ENCODE data around the gene FTCDNL1. TPM values are rescaled to one million over a fixed set of nuclear protein-coding genes. Genes with fewer than 3 reads are reported as not detected.

FTCDNL1 gene
- total RNA-seq, 1 donor from 2014 or later: 0.45 TPM

DNA sequence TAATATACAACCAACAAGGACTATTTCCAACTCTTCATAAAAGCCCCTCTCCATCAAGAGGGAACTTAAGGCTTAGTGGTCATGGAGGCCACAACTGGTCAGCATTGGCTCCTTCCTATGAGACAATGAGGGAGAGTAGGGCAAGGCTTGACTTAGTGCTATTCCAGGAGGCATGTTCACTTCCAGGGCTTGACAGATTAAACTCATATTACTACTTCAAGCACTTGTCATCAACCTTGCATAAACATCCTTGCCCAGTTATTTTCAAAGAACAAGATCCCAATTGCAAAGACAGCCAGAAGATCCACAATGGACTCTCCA is 133.4 kb downstream of the FTCDNL1 start:
- Mint-ChIP-seq H3K27me3 (ENCODE audit: low read depth, unreplicated experiment) (no peaks in the 10 kb centered on the region), H3K9me3 (ENCODE audit: unreplicated experiment) (no peaks in the 10 kb centered on the region), H3K4me1 (ENCODE audit: low read depth, unreplicated experiment) (peaks cover 11% of the 10 kb centered on the region), H3K36me3 (ENCODE audit: low read depth, unreplicated experiment) (no peaks in the 10 kb centered on the region), H3K4me3 (ENCODE audit: unreplicated experiment) (no peak overlapping the region), H3K27ac (ENCODE audit: unreplicated experiment) (no peak overlapping the region)
- Histone ChIP-seq H3K4me3 (ENCODE audit: insufficient read depth, low read depth, low read length) (no peak overlapping the region), H3K79me2 (ENCODE audit: insufficient read depth, low read length) (no peaks in the 10 kb centered on the region), H4K20me1 (ENCODE audit: insufficient read depth, low read length) (no peaks in the 10 kb centered on the region), H3K27me3 (ENCODE audit: insufficient read depth, low read length) (no peaks in the 10 kb centered on the region), H2AFZ (ENCODE audit: low read depth, low read length) (no peak overlapping the region), H3K36me3 (ENCODE audit: insufficient read depth, low read length) (no peaks in the 10 kb centered on the region), H3K4me2 (ENCODE audit: low read length) (no peak overlapping the region), H3K27ac (ENCODE audit: low read depth, low read length) (no peak overlapping the region), H3K9me3 (ENCODE audit: insufficient read depth, low read depth, low read length) (no peaks in the 10 kb centered on the region), H3K4me1 (ENCODE audit: insufficient read depth, low read length) (no peaks in the 10 kb centered on the region), H3K9ac (ENCODE audit: low read length) (no peak overlapping the region)
- FAIRE-seq (no peak), DNase-seq (ENCODE audit: low read depth) (no peak)
- TF ChIP-seq EZH2 (IDR thresholded peaks at IDR 0.05; ENCODE audit: insufficient read depth, low read length): no peak
- TF ChIP-seq, protein P1, sequence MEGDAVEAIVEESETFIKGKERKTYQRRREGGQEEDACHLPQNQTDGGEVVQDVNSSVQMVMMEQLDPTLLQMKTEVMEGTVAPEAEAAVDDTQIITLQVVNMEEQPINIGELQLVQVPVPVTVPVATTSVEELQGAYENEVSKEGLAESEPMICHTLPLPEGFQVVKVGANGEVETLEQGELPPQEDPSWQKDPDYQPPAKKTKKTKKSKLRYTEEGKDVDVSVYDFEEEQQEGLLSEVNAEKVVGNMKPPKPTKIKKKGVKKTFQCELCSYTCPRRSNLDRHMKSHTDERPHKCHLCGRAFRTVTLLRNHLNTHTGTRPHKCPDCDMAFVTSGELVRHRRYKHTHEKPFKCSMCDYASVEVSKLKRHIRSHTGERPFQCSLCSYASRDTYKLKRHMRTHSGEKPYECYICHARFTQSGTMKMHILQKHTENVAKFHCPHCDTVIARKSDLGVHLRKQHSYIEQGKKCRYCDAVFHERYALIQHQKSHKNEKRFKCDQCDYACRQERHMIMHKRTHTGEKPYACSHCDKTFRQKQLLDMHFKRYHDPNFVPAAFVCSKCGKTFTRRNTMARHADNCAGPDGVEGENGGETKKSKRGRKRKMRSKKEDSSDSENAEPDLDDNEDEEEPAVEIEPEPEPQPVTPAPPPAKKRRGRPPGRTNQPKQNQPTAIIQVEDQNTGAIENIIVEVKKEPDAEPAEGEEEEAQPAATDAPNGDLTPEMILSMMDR (IDR thresholded peaks at IDR 0.05; ENCODE audit: insufficient read depth, low read depth, low read length): no peak

DNA sequence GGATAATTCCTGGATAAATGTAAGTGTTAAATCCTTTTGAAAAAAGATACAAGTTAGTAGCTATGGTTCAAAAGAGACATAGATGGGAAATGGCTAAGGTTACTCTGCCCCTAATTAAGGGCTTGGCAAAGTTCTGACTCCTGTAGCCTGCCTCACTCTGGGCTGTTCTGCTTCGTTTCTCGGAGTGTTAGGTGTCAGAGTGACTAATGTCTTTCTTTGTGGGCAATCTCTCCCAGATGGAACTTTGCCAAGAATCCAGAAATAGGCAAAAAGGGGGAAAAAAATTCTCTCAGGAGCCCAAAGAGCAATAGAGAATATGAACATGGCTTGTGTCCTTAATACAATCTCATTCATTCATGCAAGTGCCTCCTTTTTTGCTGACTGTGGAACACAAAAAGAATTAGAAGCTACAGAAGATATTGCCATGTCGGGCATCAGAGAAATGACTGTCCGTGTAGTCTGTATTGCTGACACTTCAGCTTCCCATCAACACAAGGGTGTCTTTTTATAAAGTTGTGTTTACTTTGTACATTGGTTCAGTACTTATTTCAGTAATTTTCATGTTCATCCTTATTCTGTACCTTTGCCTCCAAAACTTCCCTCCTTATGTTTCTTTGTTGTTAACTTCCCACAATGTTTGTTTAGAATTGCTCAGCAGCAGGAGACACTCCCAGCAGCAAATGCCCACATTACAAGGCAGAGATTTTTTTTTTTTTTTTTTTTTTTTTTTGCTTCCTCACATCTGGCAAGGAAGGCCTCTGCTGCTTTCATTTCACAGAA is 134.0 kb downstream of the FTCDNL1 start:
- Mint-ChIP-seq H3K36me3 (ENCODE audit: low read depth, unreplicated experiment) (no peaks in the 10 kb centered on the region), H3K9me3 (ENCODE audit: unreplicated experiment) (no peaks in the 10 kb centered on the region), H3K27ac (ENCODE audit: unreplicated experiment) (peak overlapping the region; percentile 43), H3K4me1 (ENCODE audit: low read depth, unreplicated experiment) (peaks cover 11% of the 10 kb centered on the region), H3K4me3 (ENCODE audit: unreplicated experiment) (no peak overlapping the region), H3K27me3 (ENCODE audit: low read depth, unreplicated experiment) (no peaks in the 10 kb centered on the region)
- Histone ChIP-seq H3K9ac (ENCODE audit: low read length) (no peak overlapping the region), H2AFZ (ENCODE audit: low read depth, low read length) (no peak overlapping the region), H3K36me3 (ENCODE audit: insufficient read depth, low read length) (no peaks in the 10 kb centered on the region), H3K4me3 (ENCODE audit: insufficient read depth, low read depth, low read length) (no peak overlapping the region), H4K20me1 (ENCODE audit: insufficient read depth, low read length) (no peaks in the 10 kb centered on the region), H3K79me2 (ENCODE audit: insufficient read depth, low read length) (no peaks in the 10 kb centered on the region), H3K27me3 (ENCODE audit: insufficient read depth, low read length) (no peaks in the 10 kb centered on the region), H3K4me1 (ENCODE audit: insufficient read depth, low read length) (no peaks in the 10 kb centered on the region), H3K27ac (ENCODE audit: low read depth, low read length) (no peak overlapping the region), H3K4me2 (ENCODE audit: low read length) (no peak overlapping the region), H3K9me3 (ENCODE audit: insufficient read depth, low read depth, low read length) (no peaks in the 10 kb centered on the region)
- FAIRE-seq (no peak), DNase-seq (ENCODE audit: low read depth) (no peak)
- TF ChIP-seq, protein P1 (IDR thresholded peaks at IDR 0.05; ENCODE audit: insufficient read depth, low read depth, low read length): no peak
- TF ChIP-seq EZH2 (IDR thresholded peaks at IDR 0.05; ENCODE audit: insufficient read depth, low read length): no peak

DNA sequence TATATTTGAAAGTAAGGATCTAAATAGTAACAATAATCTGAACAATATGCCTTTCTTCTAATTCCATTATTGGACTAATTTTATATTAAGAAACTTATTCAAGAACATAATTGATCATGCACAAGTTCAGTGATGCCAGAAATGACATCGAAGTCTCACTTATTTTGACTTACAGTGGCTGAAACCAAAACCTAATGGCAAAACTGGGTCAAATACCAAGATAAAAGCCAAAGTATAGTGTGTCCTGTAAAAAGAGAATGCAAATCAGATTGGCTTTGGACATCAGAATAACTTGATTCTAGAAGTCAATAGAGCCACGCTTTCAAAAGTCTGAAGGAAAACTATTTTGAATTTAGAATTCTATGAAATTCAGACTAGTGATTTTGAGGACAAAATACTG is 137.2 kb downstream of the FTCDNL1 start:
- Mint-ChIP-seq H3K27ac (ENCODE audit: unreplicated experiment) (no peak overlapping the region), H3K27me3 (ENCODE audit: low read depth, unreplicated experiment) (no peaks in the 10 kb centered on the region), H3K4me3 (ENCODE audit: unreplicated experiment) (no peak overlapping the region), H3K9me3 (ENCODE audit: unreplicated experiment) (peaks cover 2% of the 10 kb centered on the region), H3K36me3 (ENCODE audit: low read depth, unreplicated experiment) (no peaks in the 10 kb centered on the region), H3K4me1 (ENCODE audit: low read depth, unreplicated experiment) (peaks cover 19% of the 10 kb centered on the region)
- no peaks in the 10 kb centered on the region for H3K9me3 ChIP-seq (ENCODE audit: insufficient read depth, low read depth, low read length)
- no peaks in the 10 kb centered on the region for H3K4me1 ChIP-seq (ENCODE audit: insufficient read depth, low read length)
- TF ChIP-seq, protein P1 (IDR thresholded peaks at IDR 0.05; ENCODE audit: insufficient read depth, low read depth, low read length): no peak
- no peak for TF ChIP-seq EZH2 (IDR thresholded peaks at IDR 0.05; ENCODE audit: insufficient read depth, low read length)
- FAIRE-seq: no peak
- no peak for DNase-seq (ENCODE audit: low read depth)
- H3K9ac ChIP-seq (ENCODE audit: low read length): no peak overlapping the region
- no peak overlapping the region for H2AFZ ChIP-seq (ENCODE audit: low read depth, low read length)
- H3K4me2 ChIP-seq (ENCODE audit: low read length): no peak overlapping the region
- no peaks in the 10 kb centered on the region for H3K27me3 ChIP-seq (ENCODE audit: insufficient read depth, low read length)
- H3K79me2 ChIP-seq (ENCODE audit: insufficient read depth, low read length): no peaks in the 10 kb centered on the region
- H3K4me3 ChIP-seq (ENCODE audit: insufficient read depth, low read depth, low read length): no peak overlapping the region
- no peak overlapping the region for H3K27ac ChIP-seq (ENCODE audit: low read depth, low read length)
- no peaks in the 10 kb centered on the region for H3K36me3 ChIP-seq (ENCODE audit: insufficient read depth, low read length)
- H4K20me1 ChIP-seq (ENCODE audit: insufficient read depth, low read length): no peaks in the 10 kb centered on the region
